Chondrocyte (in vitro differentiated cells): Measurements from ENCODE around the gene TXNDC5. TPM values are rescaled to one million over a fixed set of nuclear protein-coding genes. Genes with fewer than 3 reads are reported as not detected.
"Not testable (repeated sequence)": the region's sequence is repeated elsewhere in the genome, so short reads cannot be mapped to it uniquely, and the experiment has no call there.

Experiments used
- DNase-seq: peaks from one replicate; pipeline ENCODE4 v3.0.0; 2021; ENCODE audit warnings: mixed read lengths, low spot score
- H3K27ac Mint-ChIP-seq: one replicate; pipeline ENCODE4 v1.8.0; 2021; ENCODE audit warnings: mild to moderate bottlenecking, moderate library complexity, mixed read lengths; ENCODE audit not compliant: unreplicated experiment
- H3K27me3 Mint-ChIP-seq: 2 replicates; pipeline ENCODE4 v1.8.0; 2021; ENCODE audit warnings: low read depth, mixed read lengths
- H3K36me3 Mint-ChIP-seq: 2 replicates; pipeline ENCODE4 v1.8.0; 2021; ENCODE audit warnings: low read depth, mixed read lengths
- H3K4me1 Mint-ChIP-seq: 2 replicates; pipeline ENCODE4 v1.8.0; 2021; ENCODE audit warnings: low read depth, mild to moderate bottlenecking, mixed read lengths
- H3K4me3 Mint-ChIP-seq: one replicate; pipeline ENCODE4 v1.8.0; 2021; ENCODE audit warnings: mild to moderate bottlenecking, moderate library complexity, mixed read lengths; ENCODE audit not compliant: unreplicated experiment
- H3K9me3 Mint-ChIP-seq: 2 replicates; pipeline ENCODE4 v1.8.0; 2021; ENCODE audit warnings: low read depth, mixed read lengths
- CTCF ChIP-seq: fragments of 200-600 bp; sonication (generic); IDR thresholded peaks from 2 replicates; pipeline ENCODE4 v1.5.0; 2021; ENCODE audit warnings: antibody characterized with exemption, mild to moderate bottlenecking, moderate library complexity
- total RNA-seq: library from RNA; stranded (reverse); gene quantifications from 3 replicates; pipeline ENCODE4 v1.2.1, GENCODE V29; 2021

TXNDC5 gene
- total RNA-seq, 1 donor from 2014 or later, result 231 TPM

GRCh38 chr6:7897461-7898192 lies 13.0 kb downstream of the TXNDC5 start:
- DNase-seq, result no peak
- Mint-ChIP-seq H3K4me3 (no peak overlapping the region), H3K9me3 (no peaks in the 10 kb centered on the region), H3K36me3 (peaks cover 36% of the 10 kb centered on the region), H3K27me3 (no peaks in the 10 kb centered on the region), H3K27ac (no peak overlapping the region), H3K4me1 (no peaks in the 10 kb centered on the region)
- TF ChIP-seq CTCF, result no peak

GRCh38 chr6:7896465-7896987 lies 14.1 kb downstream of the TXNDC5 start:
- Mint-ChIP-seq H3K27ac (no peak overlapping the region), H3K4me3 (no peak overlapping the region), H3K36me3 (peaks cover 35% of the 10 kb centered on the region), H3K4me1 (no peaks in the 10 kb centered on the region), H3K9me3 (no peaks in the 10 kb centered on the region), H3K27me3 (no peaks in the 10 kb centered on the region)
- no peak for TF ChIP-seq CTCF
- DNase-seq, result no peak

GRCh38 chr6:7895125-7895423 lies 15.5 kb downstream of the TXNDC5 start:
- Mint-ChIP-seq H3K36me3 (peaks cover 42% of the 10 kb centered on the region), H3K27me3 (no peaks in the 10 kb centered on the region), H3K27ac (no peak overlapping the region), H3K4me3 (no peak overlapping the region), H3K4me1 (no peaks in the 10 kb centered on the region), H3K9me3 (no peaks in the 10 kb centered on the region)
- DNase-seq, result no peak
- TF ChIP-seq CTCF, result no peak

GRCh38 chr6:7894262-7895124 lies 16.1 kb downstream of the TXNDC5 start:
- no peaks in the 10 kb centered on the region for H3K9me3 Mint-ChIP-seq
- no peaks in the 10 kb centered on the region for H3K4me1 Mint-ChIP-seq
- no peak overlapping the region for H3K4me3 Mint-ChIP-seq
- peaks cover 42% of the 10 kb centered on the region for H3K36me3 Mint-ChIP-seq
- no peaks in the 10 kb centered on the region for H3K27me3 Mint-ChIP-seq
- H3K27ac Mint-ChIP-seq, result no peak overlapping the region
- DNase-seq, result no peak
- TF ChIP-seq CTCF, result no peak

DNA sequence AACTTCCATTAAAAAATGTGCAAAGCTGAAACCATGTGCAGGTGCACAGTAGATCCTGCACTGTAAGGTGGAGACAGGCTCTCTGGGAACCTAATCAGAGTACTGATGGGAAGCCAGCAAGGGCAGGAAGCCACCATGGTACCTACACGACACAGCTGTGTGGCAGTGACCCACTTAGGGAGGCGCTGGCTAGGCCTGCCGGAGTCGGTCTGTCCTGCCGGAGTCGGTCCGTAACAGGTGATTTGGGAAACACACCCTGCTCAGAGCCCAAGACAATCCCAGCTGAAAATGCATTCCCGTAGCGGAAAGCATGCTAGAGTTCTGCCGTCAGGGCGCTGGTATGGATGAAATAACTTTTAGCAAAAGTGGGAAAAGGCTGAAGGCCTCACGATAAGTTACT lies 17.2 kb downstream of the TXNDC5 start:
- Mint-ChIP-seq H3K27me3 (no peaks in the 10 kb centered on the region), H3K4me3 (no peak overlapping the region), H3K4me1 (no peaks in the 10 kb centered on the region), H3K9me3 (no peaks in the 10 kb centered on the region), H3K36me3 (peaks cover 41% of the 10 kb centered on the region), H3K27ac (no peak overlapping the region)
- no peak for DNase-seq
- no peak for TF ChIP-seq CTCF

GRCh38 chr6:7892367-7892766 lies 18.2 kb downstream of the TXNDC5 start:
- H3K27ac Mint-ChIP-seq, H3K4me3 Mint-ChIP-seq, H3K4me1 Mint-ChIP-seq, H3K27me3 Mint-ChIP-seq, DNase-seq, H3K9me3 Mint-ChIP-seq: not testable (repeated sequence)
- H3K36me3 Mint-ChIP-seq, result peaks cover 43% of the 10 kb centered on the region
